UCSD-AML1 (cell line): ENCODE results near the gene EFCAB5.

Source experiments
- DNase-seq: peaks from one replicate; lab custom pipeline; 2025; ENCODE audit not compliant: unreplicated experiment; lab: John Stamatoyannopoulos, UW

The EFCAB5 gene

DNA sequence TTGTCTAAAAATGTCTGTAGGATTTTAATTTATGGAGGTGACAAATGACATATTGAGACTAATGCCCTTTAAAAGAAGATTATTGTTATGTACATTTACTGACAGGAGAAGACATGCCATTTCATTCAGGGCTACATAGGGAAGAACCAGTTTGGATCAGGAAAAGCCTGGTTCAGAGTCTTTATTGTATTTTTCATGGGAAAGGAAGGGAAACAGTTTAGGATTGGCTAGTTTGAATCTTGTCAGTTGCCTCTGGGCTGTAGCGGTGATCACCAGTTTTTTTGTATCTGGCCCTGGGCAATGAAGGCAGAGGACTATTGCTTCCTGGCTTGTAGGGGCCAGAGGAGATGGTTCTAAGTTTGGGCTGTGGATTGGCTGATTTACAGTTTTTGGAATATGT, 206.9 kb downstream of the EFCAB5 start:
- no peak for DNase-seq

DNA sequence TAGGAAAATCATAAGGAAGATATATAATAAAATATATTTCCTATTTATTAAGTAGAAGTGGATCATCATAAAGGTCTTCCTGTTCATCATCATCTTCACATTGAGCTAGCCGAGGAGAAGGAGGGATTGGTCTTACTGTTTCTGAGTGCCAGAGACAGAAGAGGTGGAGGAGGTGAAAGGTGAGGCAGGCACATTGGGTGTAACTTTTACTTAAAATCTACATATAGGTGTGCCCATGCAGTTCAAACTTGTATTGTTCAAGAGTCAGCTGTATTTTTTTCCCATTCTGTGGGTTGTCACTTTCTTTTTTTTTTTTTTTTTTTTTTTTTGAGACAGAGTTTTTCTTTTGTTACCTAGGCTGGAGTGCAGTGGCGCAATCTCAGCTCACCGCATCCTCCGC, 210.0 kb downstream of the EFCAB5 start:
- DNase-seq = no peak

DNA sequence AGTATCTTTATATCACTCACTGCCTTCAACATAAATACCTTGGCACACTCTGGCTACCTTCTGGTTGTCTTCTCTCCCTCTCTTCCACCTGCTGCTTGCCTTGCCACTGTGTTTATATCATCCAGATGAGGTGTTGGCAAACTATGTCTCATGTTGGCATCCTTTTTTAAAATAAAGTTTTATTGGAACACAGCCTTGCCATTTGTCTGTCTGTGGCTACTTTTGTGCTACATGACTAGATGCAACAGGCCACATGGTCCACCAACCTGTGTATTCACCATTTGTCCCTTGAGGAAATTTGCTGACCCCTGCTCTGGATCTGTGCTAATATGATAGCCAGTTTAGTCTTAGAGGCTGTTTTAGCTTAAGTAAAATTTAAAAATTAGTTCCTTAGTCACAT, 212.0 kb downstream of the EFCAB5 start:
- DNase-seq = no peak

DNA sequence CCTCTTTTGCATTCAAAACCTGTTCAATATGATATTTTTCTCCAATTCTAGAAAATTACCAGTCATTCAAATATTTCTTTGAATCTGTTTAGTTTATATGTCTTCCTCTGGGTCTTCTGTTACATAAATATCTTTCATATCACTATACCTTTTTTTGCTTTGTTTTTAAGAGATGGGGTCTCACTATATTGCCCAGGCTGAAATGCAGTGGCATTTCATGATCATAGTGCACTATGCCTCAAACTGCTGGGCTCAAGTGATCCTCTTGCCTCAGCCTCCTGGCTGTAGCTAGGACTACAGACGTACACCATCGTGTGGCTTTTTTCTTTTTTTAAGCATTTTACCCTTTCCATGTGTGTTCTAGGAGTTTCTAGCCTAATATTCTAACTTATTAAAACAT, 214.0 kb downstream of the EFCAB5 start:
- DNase-seq = no peak
